HEK293 (cell line): ENCODE measurements around the gene EXT2.

ENCODE experiments used
- MYNN ChIP-seq: fragments of 450-650 bp; formaldehyde crosslinking; IDR thresholded peaks from 2 replicates; pipeline ENCODE4 v1.5.1; 2016; ENCODE audit warnings: missing biosample characterization, missing genetic modification characterization, borderline replicate concordance
- TCF7L2 ChIP-seq: IDR thresholded peaks from 2 replicates; pipeline ENCODE4 v1.6.1; 2011; ENCODE audit warnings: low read depth, mild to moderate bottlenecking, inconsistent platforms, low read length, moderate library complexity, borderline replicate concordance
- YY2 ChIP-seq: fragments of 450-650 bp; formaldehyde crosslinking; IDR thresholded peaks from 2 replicates; pipeline ENCODE4 v1.5.1; 2016; ENCODE audit warnings: missing biosample characterization, missing genetic modification characterization
- ZBTB8A ChIP-seq: fragments of 450-650 bp; formaldehyde crosslinking; IDR thresholded peaks from 2 replicates; pipeline ENCODE4 v1.5.1; 2016; ENCODE audit warnings: missing biosample characterization, missing genetic modification characterization
- ZFHX2 ChIP-seq: fragments of 450-650 bp; formaldehyde crosslinking; conservative IDR thresholded peaks from 2 replicates; pipeline ENCODE4 v1.5.1; 2016; ENCODE audit warnings: missing biosample characterization, missing genetic modification characterization
- ZNF140 ChIP-seq: fragments of 450-650 bp; formaldehyde crosslinking; IDR thresholded peaks from 2 replicates; pipeline ENCODE4 v1.5.1; 2016; ENCODE audit warnings: missing biosample characterization, missing genetic modification characterization
- ZNF311 ChIP-seq: fragments of 450-650 bp; formaldehyde crosslinking; IDR thresholded peaks from 2 replicates; pipeline ENCODE4 v1.5.1; 2017; ENCODE audit warnings: missing biosample characterization, missing genetic modification characterization, borderline replicate concordance
- TF ChIP-seq, protein P1 (sequence below): fragments of 450-650 bp; formaldehyde crosslinking; IDR thresholded peaks from 2 replicates; pipeline ENCODE4 v1.5.1; 2016; ENCODE audit warnings: missing biosample characterization, missing genetic modification characterization
- TF ChIP-seq, protein P2 (sequence below): fragments of 450-650 bp; formaldehyde crosslinking; IDR thresholded peaks from 2 replicates; pipeline ENCODE4 v1.5.1; 2016; ENCODE audit warnings: missing biosample characterization, missing genetic modification characterization
- TF ChIP-seq, protein P3 (sequence below): fragments of 450-650 bp; formaldehyde crosslinking; IDR thresholded peaks from 2 replicates; pipeline ENCODE4 v1.5.1; 2016; ENCODE audit warnings: missing biosample characterization, missing genetic modification characterization, borderline replicate concordance
- TF ChIP-seq, protein P4 (sequence below): fragments of 450-650 bp; formaldehyde crosslinking; IDR thresholded peaks from 2 replicates; pipeline ENCODE4 v1.5.1; 2016; ENCODE audit warnings: missing biosample characterization, missing genetic modification characterization
- TF ChIP-seq, protein P5 (sequence below): sonication (generic); formaldehyde crosslinking; IDR thresholded peaks from 2 replicates; pipeline ENCODE4 v1.8.1; 2022; ENCODE audit warnings: mild to moderate bottlenecking, moderate library complexity, missing genetic modification reagents
- TF ChIP-seq, protein P6 (sequence below): fragments of 450-650 bp; formaldehyde crosslinking; IDR thresholded peaks from 2 replicates; pipeline ENCODE4 v1.5.1; 2016; ENCODE audit warnings: missing biosample characterization, missing genetic modification characterization

DNA sequence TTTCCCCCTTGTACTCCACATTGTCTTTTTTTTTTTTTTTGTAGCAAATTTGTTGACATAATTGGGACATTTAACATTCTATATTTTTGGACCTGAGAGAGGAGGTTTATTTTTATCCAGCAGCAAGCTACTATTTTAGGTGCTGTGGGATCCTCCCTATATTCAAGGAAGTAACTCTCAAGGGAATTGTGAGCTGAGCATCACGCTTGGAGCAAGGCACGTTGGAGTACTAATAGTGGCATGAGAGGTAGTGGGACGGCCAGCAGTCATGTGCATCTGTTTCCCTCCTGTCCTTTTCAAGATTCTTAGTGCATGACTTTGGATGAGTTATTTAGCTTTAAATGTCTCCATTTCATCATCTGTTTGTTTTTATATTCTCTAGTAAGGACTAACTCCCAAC is 52.3 kb downstream of the EXT2 start:
- TF ChIP-seq, protein P1, sequence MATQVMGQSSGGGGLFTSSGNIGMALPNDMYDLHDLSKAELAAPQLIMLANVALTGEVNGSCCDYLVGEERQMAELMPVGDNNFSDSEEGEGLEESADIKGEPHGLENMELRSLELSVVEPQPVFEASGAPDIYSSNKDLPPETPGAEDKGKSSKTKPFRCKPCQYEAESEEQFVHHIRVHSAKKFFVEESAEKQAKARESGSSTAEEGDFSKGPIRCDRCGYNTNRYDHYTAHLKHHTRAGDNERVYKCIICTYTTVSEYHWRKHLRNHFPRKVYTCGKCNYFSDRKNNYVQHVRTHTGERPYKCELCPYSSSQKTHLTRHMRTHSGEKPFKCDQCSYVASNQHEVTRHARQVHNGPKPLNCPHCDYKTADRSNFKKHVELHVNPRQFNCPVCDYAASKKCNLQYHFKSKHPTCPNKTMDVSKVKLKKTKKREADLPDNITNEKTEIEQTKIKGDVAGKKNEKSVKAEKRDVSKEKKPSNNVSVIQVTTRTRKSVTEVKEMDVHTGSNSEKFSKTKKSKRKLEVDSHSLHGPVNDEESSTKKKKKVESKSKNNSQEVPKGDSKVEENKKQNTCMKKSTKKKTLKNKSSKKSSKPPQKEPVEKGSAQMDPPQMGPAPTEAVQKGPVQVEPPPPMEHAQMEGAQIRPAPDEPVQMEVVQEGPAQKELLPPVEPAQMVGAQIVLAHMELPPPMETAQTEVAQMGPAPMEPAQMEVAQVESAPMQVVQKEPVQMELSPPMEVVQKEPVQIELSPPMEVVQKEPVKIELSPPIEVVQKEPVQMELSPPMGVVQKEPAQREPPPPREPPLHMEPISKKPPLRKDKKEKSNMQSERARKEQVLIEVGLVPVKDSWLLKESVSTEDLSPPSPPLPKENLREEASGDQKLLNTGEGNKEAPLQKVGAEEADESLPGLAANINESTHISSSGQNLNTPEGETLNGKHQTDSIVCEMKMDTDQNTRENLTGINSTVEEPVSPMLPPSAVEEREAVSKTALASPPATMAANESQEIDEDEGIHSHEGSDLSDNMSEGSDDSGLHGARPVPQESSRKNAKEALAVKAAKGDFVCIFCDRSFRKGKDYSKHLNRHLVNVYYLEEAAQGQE (tag by site-specific recombination): no peak
- TF ChIP-seq, protein P2, sequence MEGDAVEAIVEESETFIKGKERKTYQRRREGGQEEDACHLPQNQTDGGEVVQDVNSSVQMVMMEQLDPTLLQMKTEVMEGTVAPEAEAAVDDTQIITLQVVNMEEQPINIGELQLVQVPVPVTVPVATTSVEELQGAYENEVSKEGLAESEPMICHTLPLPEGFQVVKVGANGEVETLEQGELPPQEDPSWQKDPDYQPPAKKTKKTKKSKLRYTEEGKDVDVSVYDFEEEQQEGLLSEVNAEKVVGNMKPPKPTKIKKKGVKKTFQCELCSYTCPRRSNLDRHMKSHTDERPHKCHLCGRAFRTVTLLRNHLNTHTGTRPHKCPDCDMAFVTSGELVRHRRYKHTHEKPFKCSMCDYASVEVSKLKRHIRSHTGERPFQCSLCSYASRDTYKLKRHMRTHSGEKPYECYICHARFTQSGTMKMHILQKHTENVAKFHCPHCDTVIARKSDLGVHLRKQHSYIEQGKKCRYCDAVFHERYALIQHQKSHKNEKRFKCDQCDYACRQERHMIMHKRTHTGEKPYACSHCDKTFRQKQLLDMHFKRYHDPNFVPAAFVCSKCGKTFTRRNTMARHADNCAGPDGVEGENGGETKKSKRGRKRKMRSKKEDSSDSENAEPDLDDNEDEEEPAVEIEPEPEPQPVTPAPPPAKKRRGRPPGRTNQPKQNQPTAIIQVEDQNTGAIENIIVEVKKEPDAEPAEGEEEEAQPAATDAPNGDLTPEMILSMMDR (tag by site-specific recombination): no peak
- TF ChIP-seq, protein P3, sequence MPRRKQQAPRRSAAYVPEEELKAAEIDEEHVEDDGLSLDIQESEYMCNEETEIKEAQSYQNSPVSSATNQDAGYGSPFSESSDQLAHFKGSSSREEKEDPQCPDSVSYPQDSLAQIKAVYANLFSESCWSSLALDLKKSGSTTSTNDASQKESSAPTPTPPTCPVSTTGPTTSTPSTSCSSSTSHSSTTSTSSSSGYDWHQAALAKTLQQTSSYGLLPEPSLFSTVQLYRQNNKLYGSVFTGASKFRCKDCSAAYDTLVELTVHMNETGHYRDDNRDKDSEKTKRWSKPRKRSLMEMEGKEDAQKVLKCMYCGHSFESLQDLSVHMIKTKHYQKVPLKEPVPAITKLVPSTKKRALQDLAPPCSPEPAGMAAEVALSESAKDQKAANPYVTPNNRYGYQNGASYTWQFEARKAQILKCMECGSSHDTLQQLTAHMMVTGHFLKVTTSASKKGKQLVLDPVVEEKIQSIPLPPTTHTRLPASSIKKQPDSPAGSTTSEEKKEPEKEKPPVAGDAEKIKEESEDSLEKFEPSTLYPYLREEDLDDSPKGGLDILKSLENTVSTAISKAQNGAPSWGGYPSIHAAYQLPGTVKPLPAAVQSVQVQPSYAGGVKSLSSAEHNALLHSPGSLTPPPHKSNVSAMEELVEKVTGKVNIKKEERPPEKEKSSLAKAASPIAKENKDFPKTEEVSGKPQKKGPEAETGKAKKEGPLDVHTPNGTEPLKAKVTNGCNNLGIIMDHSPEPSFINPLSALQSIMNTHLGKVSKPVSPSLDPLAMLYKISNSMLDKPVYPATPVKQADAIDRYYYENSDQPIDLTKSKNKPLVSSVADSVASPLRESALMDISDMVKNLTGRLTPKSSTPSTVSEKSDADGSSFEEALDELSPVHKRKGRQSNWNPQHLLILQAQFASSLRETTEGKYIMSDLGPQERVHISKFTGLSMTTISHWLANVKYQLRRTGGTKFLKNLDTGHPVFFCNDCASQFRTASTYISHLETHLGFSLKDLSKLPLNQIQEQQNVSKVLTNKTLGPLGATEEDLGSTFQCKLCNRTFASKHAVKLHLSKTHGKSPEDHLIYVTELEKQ (tag by site-specific recombination): no peak
- TF ChIP-seq, protein P4, sequence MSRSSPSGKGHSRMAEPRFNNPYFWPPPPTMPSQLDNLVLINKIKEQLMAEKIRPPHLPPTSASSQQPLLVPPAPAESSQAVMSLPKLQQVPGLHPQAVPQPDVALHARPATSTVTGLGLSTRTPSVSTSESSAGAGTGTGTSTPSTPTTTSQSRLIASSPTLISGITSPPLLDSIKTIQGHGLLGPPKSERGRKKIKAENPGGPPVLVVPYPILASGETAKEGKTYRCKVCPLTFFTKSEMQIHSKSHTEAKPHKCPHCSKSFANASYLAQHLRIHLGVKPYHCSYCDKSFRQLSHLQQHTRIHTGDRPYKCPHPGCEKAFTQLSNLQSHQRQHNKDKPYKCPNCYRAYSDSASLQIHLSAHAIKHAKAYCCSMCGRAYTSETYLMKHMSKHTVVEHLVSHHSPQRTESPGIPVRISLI: no peak
- TF ChIP-seq TCF7L2: no peak
- TF ChIP-seq ZBTB8A (tag by site-specific recombination): no peak
- no peak for TF ChIP-seq MYNN
- TF ChIP-seq ZNF140 (tag by site-specific recombination): no peak
- TF ChIP-seq YY2 (tag by site-specific recombination): no peak
- TF ChIP-seq ZNF311 (tag by site-specific recombination): no peak
- TF ChIP-seq, protein P5, sequence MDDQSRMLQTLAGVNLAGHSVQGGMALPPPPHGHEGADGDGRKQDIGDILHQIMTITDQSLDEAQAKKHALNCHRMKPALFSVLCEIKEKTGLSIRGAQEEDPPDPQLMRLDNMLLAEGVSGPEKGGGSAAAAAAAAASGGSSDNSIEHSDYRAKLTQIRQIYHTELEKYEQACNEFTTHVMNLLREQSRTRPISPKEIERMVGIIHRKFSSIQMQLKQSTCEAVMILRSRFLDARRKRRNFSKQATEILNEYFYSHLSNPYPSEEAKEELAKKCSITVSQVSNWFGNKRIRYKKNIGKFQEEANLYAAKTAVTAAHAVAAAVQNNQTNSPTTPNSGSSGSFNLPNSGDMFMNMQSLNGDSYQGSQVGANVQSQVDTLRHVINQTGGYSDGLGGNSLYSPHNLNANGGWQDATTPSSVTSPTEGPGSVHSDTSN (CRISPR knock-in tag): no peak
- TF ChIP-seq, protein P6, sequence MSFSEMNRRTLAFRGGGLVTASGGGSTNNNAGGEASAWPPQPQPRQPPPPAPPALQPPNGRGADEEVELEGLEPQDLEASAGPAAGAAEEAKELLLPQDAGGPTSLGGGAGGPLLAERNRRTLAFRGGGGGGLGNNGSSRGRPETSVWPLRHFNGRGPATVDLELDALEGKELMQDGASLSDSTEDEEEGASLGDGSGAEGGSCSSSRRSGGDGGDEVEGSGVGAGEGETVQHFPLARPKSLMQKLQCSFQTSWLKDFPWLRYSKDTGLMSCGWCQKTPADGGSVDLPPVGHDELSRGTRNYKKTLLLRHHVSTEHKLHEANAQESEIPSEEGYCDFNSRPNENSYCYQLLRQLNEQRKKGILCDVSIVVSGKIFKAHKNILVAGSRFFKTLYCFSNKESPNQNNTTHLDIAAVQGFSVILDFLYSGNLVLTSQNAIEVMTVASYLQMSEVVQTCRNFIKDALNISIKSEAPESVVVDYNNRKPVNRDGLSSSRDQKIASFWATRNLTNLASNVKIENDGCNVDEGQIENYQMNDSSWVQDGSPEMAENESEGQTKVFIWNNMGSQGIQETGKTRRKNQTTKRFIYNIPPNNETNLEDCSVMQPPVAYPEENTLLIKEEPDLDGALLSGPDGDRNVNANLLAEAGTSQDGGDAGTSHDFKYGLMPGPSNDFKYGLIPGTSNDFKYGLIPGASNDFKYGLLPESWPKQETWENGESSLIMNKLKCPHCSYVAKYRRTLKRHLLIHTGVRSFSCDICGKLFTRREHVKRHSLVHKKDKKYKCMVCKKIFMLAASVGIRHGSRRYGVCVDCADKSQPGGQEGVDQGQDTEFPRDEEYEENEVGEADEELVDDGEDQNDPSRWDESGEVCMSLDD: no peak
- TF ChIP-seq ZFHX2 (tag by site-specific recombination): no peak
